ENCODE measurements around the gene KIF26A. TPM values are rescaled to one million over a fixed set of nuclear protein-coding genes. Genes with fewer than 3 reads are reported as not detected.

The KIF26A gene
- total RNA-seq, 1 donor: not detected

DNA sequence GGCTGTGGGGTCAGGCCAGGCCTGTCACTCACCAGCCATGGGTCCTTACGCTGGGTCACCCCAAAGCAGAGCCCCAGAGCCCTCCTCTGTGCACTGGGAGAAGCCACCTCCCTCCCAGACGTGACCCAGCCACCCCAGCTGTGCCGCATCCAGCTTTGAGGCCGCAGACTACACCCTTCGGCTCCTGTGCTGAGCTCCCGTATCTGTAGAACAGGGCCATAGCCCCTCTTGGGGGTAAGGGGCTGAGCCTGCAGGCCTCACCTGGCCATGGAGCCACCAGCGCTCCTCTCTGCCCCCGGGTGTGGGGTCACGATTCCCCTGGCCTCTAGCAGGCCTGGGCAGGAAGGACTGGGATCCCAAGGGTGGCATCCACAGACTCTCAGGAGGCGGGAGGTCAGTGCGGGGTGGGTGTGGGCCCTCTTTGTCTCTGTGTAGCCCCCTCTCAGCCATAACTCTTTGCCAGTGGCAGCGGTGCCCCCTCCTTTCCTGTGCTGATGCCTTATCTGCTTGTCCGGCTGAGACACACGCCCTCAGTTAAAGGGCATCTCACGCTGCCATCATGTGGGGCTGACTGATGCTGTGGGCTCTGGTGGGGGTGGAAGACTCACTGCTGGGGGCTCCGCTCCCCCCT, 36.6 kb upstream of the KIF26A start:
- Histone ChIP-seq H3K4me3 (ENCODE audit: insufficient read depth, low read length) (no peak overlapping the region), H3K9me3 (ENCODE audit: low read depth, low read length) (no peaks in the 10 kb centered on the region), H2AFZ (ENCODE audit: low read length) (no peak overlapping the region), H3K27me3 (ENCODE audit: insufficient read depth, low read length) (no peaks in the 10 kb centered on the region), H3K27ac (ENCODE audit: low read depth, low read length) (no peak overlapping the region), H3K36me3 (ENCODE audit: insufficient read depth, low read length) (no peaks in the 10 kb centered on the region), H3K79me2 (ENCODE audit: insufficient read depth, low read length) (no peaks in the 10 kb centered on the region), H4K20me1 (ENCODE audit: insufficient read depth, low read length) (no peaks in the 10 kb centered on the region), H3K4me1 (ENCODE audit: insufficient read depth, low read length) (no peaks in the 10 kb centered on the region), H3K4me2 (ENCODE audit: insufficient read depth, low read length) (no peak overlapping the region)
- TF ChIP-seq, protein P1, sequence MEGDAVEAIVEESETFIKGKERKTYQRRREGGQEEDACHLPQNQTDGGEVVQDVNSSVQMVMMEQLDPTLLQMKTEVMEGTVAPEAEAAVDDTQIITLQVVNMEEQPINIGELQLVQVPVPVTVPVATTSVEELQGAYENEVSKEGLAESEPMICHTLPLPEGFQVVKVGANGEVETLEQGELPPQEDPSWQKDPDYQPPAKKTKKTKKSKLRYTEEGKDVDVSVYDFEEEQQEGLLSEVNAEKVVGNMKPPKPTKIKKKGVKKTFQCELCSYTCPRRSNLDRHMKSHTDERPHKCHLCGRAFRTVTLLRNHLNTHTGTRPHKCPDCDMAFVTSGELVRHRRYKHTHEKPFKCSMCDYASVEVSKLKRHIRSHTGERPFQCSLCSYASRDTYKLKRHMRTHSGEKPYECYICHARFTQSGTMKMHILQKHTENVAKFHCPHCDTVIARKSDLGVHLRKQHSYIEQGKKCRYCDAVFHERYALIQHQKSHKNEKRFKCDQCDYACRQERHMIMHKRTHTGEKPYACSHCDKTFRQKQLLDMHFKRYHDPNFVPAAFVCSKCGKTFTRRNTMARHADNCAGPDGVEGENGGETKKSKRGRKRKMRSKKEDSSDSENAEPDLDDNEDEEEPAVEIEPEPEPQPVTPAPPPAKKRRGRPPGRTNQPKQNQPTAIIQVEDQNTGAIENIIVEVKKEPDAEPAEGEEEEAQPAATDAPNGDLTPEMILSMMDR (IDR thresholded peaks at IDR 0.05; ENCODE audit: extremely low read depth, low read depth, low read length): no peak
- DNase-seq (ENCODE audit: insufficient read length, low spot score, missing footprints): peak; percentile 57

- Histone ChIP-seq H3K4me2 (ENCODE audit: insufficient read depth, low read length) (no peak overlapping the region), H3K4me3 (ENCODE audit: insufficient read depth, low read length) (no peak overlapping the region), H3K79me2 (ENCODE audit: insufficient read depth, low read length) (no peaks in the 10 kb centered on the region), H3K27me3 (ENCODE audit: insufficient read depth, low read length) (no peaks in the 10 kb centered on the region), H3K4me1 (ENCODE audit: insufficient read depth, low read length) (no peaks in the 10 kb centered on the region), H3K36me3 (ENCODE audit: insufficient read depth, low read length) (no peaks in the 10 kb centered on the region), H4K20me1 (ENCODE audit: insufficient read depth, low read length) (no peaks in the 10 kb centered on the region), H2AFZ (ENCODE audit: low read length) (no peak overlapping the region), H3K27ac (ENCODE audit: low read depth, low read length) (no peak overlapping the region), H3K9me3 (ENCODE audit: low read depth, low read length) (no peaks in the 10 kb centered on the region)
- TF ChIP-seq, protein P1 (IDR thresholded peaks at IDR 0.05; ENCODE audit: extremely low read depth, low read depth, low read length): no peak
- peak; percentile 66 for DNase-seq (ENCODE audit: insufficient read length, low spot score, missing footprints)
Observed at GRCh38 chr14:104102282-104102914, 36.0 kb upstream of the KIF26A start.

GRCh38 chr14:104103061-104103445, 35.3 kb upstream of the KIF26A start:
- H3K36me3 ChIP-seq (ENCODE audit: insufficient read depth, low read length): no peaks in the 10 kb centered on the region
- no peaks in the 10 kb centered on the region for H3K9me3 ChIP-seq (ENCODE audit: low read depth, low read length)
- H2AFZ ChIP-seq (ENCODE audit: low read length): no peak overlapping the region
- no peak for DNase-seq (ENCODE audit: insufficient read length, low spot score, missing footprints)
- no peak overlapping the region for H3K4me3 ChIP-seq (ENCODE audit: insufficient read depth, low read length)
- no peaks in the 10 kb centered on the region for H3K4me1 ChIP-seq (ENCODE audit: insufficient read depth, low read length)
- H4K20me1 ChIP-seq (ENCODE audit: insufficient read depth, low read length): no peaks in the 10 kb centered on the region
- no peak overlapping the region for H3K27ac ChIP-seq (ENCODE audit: low read depth, low read length)
- H3K27me3 ChIP-seq (ENCODE audit: insufficient read depth, low read length): no peaks in the 10 kb centered on the region
- H3K4me2 ChIP-seq (ENCODE audit: insufficient read depth, low read length): no peak overlapping the region
- no peaks in the 10 kb centered on the region for H3K79me2 ChIP-seq (ENCODE audit: insufficient read depth, low read length)
- TF ChIP-seq, protein P1 (IDR thresholded peaks at IDR 0.05; ENCODE audit: extremely low read depth, low read depth, low read length): no peak

DNA sequence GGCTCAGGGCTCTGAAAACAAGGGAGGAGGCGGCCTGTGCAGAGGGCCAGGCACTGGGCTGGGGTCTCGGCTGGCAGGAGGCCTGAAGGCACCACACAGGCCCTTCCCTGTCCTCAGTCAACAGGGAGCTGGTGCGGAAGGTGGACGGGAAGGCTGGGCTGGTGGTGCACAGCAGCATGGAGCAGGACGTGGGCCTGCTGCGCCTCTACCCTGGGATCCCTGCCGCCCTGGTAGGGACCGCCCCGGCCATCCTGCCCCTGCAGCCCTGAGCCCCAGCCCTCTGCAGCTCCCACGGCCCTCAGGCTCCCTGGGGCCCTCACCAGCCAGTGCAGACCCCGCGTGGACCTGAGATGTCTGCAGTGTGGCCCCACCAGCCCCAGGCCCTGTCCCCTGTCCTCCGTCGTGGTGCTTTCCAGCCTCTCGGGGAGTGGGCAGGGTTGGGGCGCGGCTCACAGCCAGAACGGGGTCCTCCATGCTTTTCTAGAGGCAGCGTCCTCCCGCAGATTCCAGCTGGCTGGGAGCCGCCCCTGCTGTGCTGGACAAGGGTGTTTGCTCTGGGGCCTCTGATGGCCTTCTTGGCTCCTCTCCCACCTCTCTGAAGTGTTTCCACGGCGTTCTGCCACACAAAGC, 34.8 kb upstream of the KIF26A start:
- TF ChIP-seq, protein P1 (IDR thresholded peaks at IDR 0.05; ENCODE audit: extremely low read depth, low read depth, low read length): no peak
- H2AFZ ChIP-seq (ENCODE audit: low read length): no peak overlapping the region
- H3K4me3 ChIP-seq (ENCODE audit: insufficient read depth, low read length): no peak overlapping the region
- no peaks in the 10 kb centered on the region for H3K9me3 ChIP-seq (ENCODE audit: low read depth, low read length)
- no peaks in the 10 kb centered on the region for H4K20me1 ChIP-seq (ENCODE audit: insufficient read depth, low read length)
- peak; percentile 58 for DNase-seq (ENCODE audit: insufficient read length, low spot score, missing footprints)
- H3K4me2 ChIP-seq (ENCODE audit: insufficient read depth, low read length): no peak overlapping the region
- no peaks in the 10 kb centered on the region for H3K36me3 ChIP-seq (ENCODE audit: insufficient read depth, low read length)
- no peaks in the 10 kb centered on the region for H3K79me2 ChIP-seq (ENCODE audit: insufficient read depth, low read length)
- no peaks in the 10 kb centered on the region for H3K27me3 ChIP-seq (ENCODE audit: insufficient read depth, low read length)
- H3K27ac ChIP-seq (ENCODE audit: low read depth, low read length): no peak overlapping the region
- H3K4me1 ChIP-seq (ENCODE audit: insufficient read depth, low read length): no peaks in the 10 kb centered on the region
